GM18907 (cell line): ENCODE measurements around the gene EYA2.
"Not testable (repeated sequence)": the region's sequence is repeated elsewhere in the genome, so short reads cannot be mapped to it uniquely, and the experiment has no call there.

Source experiments
- ATAC-seq: cut with Tn5 transposase; IDR thresholded peaks from one replicate; pipeline ENCODE4 v1.9.1; 2021; ENCODE audit warnings: mild to moderate bottlenecking, moderate library complexity; ENCODE audit not compliant: unreplicated experiment

The EYA2 gene

DNA sequence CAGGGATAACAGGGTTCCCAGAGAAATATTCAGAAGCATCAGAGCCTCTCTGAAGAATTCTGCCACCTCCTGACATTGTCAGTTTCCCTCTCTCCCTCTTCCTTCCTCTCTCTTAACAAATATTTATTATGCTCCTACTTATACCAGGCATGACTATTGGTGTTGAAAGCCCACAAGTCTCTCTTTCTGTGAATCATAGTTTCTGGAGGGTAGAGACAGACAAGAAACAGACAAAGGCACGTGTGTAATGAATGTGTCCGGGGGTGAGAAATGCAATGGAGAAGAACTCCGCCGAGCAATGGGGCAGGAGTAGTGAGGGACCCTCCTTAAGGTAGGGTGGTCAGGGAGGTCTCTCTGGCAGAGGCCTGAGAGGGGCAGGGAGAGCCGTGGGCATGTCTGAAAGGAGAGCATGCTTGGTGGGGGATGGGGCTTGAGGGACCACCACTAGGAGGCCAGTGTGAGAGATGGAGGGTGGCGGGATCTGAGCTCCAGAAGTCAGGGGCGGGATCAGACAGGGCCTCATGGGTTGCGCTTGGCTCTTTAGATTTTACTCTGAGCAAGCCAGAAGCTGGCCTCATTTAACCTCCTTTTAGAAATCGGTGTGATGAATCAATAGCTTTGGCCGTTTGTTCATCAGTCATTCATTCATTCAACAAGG is 57.3 kb downstream of the EYA2 start:
- no peak for ATAC-seq

DNA sequence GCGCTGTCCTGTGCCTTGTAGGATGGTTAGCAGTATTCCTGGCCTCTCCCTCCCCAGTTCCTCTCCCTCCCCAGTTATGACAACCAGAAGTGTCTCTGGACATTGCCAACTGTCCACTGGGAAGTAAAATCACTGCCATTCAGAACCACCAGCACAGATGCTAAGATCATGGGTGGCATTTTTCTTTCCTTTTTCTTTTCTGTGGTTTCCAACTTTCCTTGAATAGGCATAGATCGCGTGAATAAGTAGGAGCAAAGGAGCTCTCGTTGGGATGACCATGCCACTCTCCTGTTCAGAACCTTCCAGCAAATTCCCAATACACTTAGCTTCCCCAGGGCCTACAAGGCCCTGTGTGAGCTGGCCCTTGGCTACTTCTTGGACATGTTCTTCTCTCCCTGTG is 59.0 kb downstream of the EYA2 start:
- no peak for ATAC-seq

DNA sequence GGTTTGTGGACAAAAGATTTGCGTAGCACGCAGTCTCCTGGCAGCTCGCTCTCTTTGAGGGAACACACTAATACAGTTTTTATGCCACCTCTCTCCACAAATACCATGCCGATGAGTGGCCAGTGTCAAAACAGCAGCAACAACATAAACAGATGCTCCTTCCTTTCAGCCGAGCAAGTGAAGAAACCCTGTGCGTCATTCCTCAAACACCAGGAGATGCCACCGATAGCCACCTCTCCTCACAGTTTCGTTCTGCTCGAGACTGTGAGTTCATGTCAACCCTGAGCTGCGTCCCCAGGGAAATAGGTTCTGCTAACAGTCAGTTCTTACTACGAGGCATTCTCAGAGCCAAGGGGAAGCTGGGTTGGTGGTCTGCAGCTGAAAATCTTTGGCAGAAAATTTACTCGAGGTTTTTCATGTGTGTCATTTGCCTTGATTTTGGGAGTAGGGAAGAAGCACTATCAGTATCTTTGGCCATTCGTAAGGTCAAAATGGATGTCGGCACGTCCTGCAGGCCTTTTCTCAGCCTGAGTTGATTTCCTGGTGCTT is 59.9 kb downstream of the EYA2 start:
- ATAC-seq, result no peak

DNA sequence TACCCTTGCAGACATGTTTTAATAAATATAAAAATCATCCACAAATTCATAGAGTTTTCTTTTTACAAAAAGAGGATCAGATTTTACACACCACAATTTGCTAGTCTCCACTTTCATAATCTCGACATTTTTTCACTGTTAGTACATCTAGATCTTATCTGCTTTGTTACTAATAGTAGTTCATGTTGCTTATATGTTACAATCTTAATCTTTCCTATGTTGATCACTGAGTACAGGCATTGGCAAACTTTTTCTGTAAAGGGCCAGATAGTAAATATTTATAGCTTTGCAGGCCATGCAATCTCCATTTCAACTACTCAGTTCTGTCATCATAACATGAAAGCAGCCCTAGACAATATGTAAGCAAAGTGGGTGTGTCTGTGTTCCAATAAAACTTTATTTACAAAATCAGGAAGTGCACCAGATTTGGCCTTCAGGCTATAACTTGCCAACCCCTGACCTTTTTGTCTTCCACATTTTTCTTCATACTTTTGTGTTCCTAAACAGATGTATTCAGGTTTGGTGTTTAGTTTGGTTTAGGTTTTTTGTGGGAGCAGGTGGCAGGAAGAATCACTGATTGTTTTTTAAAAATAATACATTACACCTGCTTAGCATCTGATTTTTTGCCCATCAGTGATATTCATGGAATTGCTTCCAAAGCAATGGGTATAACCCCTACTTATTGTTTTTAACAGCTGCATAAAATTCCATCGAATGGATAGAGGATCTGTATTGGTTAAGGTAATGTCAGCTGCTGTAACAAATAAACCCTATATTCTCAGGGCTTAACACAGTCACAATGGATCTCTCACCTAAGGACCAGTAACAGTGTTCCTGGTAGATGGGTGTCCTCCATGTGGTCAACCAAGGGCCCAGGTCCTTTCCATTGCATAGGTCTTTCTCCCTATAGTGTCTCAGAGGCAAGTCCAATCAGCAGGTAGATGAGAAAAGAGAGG is 61.2 kb downstream of the EYA2 start:
- ATAC-seq, result no peak

DNA sequence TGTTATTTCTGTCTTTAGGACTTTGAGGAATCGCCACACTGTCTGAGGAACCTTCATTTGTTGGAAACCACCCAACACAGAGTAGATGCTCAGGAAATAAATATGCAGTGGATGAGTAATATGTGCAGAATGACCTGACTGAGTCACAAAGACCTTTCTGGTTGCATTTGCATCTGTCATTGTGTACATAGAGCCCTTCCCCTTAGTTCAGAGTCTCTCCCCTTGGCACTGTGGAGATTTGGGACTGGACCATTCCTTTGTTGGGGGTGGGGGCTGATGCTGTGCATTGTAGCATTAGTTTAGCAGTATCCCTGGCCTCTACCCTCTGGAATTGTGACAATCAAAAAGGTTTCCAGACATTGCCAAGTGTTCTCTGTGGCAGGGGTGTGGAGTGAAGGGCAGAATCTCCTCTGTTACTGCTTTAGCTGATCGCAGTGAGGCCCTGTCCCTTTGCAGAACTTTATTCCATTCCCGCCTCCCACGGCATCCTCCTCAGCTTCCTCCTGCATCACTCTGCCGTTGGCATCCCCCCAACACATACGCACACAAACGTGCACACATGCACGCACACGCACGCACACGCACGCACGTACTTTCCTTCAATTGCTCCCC is 64.5 kb downstream of the EYA2 start:
- ATAC-seq, result no peak

DNA sequence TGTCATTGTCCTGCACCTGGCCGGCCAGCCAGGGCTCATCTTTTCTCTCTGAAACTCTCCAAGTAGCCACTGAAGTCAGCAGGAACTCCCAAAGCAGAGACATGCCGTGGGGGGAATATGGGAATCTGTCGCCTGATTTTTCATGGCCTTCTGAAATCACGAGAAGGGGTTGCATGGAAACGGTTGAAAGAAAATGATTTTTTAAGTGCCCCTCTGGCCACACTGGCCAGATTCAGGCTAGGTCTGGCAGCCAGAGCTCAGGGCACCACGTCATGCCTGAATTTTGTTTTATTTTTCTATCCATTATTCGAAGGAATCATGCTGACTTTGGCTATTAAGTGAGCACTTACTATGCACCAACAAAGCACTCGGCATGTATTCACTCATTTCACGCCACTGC is 65.2 kb downstream of the EYA2 start:
- no peak for ATAC-seq

DNA sequence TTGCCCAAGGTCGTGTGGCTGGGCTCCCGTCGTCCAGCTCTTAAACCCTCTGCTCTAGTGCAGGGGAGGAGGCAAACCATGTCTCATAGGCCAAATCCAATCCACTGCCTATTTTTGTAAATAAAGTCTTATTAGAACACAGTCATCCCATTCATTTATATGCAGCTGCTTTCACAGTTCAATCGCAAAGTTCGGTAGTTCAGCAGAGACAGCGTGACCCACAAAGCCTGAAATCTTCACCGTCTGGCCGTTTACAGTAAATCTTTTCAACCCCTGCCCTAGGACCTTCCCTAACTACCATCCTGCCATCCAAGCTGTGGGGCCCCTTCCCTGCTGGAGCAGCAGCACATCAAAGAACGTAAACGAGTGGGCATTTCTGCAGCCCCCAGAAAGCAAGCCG is 65.9 kb downstream of the EYA2 start:
- ATAC-seq, result no peak

DNA sequence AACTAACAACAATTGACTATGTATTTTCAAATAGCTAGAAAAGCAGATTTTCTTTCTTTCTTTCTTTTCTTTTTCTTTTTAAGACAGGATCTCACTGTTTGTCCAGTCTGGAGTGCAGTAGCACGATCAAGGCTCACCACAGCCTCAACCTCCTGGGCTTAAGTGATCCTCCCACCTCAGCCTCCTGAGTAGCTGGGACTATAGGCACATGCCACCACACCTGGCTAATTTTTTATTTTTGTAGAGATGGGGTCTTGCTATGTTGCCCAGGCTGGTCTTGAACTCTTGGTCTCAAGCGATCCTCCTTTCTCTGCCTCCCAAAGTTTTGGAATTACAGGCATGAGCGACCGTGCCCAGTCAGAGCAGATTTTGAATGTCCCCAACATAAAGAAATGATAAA is 67.3 kb downstream of the EYA2 start:
- not testable (repeated sequence) for ATAC-seq

DNA sequence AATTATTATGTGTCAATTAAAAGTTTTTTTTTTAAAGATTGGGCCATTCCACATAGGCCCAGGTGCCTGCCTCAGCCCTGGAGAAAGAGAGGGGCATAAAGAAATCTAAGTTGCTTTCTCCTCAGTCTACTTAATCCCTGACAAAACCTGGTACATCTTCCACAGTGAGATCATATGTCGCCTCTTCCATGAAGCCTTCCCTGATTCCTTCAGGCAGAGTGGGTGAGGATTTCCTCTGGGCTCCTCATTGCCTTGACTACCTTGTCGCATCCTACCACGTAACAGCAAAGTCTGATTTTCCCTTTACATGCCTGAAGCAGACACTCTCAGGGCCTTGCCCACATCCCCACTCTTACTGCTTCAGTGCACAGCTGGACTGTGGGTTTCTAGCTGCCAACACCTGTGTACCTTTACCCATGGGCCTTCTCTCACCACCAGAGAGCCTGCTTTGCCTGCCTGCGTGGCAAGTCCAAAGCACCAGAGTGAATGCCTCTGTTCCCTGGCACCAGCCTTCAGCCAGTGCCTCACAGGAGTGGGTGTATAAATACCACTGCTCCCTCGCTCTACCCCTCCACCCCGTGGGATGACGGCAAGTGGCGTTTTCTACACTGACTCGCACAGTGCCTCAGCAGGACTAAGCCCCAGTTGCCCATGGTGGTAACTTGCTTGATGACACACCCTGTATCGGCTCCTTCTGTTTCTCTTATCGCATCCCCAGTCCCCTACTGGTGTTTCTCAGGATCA is 68.0 kb downstream of the EYA2 start:
- ATAC-seq, result no peak

DNA sequence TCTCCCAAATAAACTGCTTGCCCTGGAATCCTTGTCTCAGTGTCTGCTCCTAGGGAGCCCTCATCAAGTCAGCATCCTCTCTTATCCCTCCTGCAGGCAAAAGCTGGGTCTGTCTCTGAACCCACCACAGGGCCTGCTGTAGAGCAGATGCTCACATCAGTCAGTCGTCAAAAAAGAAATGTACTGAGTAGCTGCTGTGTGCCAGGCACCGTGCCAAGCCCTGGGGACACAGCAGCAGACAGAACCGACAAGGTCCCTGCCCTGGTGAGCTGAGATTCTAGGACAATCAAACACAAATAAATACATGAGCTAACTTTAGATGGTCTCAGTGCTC is 68.5 kb downstream of the EYA2 start:
- no peak for ATAC-seq

DNA sequence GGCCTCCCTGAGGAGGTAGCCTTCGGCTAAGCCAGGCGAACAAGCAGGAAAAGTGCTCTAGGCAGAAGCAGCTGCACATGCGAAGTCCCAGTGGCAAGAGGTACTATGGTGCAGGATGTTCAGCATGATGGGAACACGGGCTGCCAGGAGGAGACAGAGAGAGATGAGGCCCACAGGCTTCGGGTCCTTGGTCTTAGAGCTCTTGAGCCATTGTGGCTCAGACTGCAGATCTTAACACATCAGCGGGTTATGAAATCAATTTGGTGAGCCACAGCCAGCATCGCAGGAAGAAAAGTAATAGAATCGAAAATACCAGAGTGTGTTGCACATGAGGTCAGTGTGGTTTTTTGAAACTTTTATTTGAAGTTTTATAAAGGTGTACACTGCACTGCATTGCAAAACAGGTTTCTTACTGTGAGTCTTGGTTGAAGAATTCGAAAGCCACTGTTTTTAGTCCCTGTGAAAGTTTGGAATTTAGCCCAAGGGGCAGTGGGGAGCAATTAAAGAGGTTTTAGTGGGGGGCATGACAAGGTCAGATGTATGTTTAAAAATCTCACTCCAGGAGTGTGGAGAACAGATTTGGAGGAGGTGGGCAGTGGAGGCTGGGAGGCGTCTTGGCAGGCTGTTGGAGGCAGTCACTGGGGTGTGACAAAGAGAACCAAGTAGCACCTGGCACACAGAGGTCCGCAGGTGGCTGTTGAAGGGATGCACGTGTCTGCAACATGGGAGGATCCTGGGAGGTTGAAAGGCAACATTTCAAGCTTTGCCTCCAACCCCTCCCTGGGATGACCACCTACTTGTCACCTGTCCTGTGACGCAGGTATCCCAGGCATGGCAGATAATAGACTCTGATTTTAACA is 69.3 kb downstream of the EYA2 start:
- ATAC-seq, result no peak

DNA sequence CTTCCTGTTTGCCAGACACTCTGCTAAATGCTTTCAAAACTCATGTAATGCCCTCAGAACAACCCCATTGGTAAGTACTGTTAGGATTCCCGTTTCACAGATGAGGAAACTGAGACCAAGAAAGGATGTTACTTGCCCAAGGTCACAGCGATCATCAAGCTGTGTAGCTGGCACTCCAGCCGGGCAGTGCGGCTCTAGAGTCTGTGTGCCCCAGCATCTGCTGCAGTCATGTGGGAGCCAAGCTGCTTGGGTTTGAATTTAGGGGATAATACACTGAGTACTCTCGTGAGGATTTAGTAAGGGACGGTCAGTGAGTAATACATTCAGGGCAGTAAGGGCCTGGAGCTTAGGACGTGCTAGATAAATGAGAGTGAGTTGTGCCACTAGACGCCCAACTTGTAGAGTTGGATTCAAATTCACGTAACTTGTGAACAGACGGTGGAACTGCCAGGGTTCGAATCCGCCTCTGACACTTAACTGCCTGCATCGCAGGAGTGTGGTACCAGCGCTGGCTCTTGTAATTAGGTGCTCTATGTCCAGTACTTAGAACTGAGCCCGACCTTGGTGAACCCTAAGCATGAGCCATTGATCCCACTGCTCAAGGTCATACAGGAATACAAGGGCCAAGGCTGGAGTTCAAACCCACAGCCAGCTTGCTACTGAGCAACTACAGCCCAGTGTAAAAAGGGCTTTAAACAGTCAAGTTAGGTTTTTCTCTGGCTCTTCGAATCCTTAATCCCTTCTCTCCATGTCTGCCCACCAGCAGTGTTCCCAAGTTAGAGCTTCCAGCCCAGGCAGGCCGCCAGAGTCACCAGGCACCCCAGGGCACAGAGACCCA is 70.2 kb downstream of the EYA2 start:
- ATAC-seq, result no peak

DNA sequence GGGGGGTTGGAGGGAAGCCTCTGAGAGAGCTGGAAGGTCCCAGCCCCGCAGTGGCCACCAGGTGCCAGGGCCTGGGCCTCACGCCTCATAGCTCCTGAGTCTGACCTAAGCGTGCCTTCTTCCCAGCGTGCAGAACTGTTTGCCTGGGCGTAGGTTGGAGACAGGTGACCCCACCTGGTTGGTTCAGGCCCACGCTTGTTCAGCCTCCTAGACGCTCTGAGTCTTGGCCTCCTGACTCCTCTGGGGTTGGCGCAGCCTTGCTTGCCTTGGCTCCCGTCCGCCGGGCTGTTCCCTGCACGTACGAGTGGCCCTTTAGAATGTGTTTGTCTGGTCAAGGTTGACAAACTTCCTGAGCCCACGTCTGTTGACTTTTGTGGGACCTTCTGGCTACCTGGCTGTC is 70.8 kb downstream of the EYA2 start:
- ATAC-seq, result no peak

DNA sequence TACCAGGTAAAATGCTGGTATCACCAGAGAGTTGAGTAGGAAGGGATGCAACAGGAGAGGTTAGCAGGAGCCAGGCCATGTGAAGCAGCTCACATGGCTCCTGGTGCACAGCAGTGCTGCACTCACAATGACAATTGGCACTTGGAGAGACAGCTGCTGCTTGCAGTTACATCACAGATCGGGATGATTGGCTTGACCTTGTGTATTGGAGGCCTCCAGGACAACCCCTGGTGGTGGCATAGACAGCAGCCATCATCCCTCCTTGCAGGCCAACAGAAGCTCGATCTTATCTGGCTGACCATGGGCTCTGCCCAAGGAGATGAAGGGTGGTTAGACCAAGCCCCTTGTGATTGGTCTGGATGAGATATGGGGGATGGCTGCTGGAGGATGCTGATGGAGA is 73.0 kb downstream of the EYA2 start:
- no peak for ATAC-seq

DNA sequence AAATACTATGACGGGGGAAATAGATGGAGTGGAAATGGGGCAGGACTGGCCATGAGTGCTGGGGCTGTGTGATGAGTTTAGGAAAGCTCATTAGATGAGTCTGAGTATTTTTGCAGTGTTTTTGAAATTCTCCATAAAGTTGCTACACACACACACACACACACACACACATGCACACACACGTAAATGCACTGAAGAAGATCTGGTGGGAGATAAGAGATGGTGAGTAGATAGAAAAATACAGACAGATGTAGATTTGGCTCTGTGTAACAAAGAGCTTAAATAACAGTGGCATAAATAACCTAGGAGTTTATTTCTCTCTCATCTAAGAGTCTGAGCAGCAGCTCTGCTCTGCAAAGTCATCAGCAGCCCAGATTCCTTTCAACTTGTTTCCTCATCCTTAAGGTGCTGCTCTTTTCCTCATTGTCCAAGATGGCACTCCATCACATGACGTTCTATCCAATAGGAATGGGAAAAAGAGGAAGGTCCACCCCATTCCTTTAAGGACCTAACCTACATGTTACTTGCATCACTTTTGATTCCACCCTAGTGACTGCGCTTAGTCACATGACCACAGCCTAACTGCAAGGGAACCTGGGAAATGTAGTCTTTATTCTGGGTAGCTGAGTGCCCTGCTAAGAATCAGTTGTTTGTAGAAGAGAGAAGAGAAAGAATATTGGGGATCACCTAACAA is 76.4 kb downstream of the EYA2 start:
- ATAC-seq, result no peak

DNA sequence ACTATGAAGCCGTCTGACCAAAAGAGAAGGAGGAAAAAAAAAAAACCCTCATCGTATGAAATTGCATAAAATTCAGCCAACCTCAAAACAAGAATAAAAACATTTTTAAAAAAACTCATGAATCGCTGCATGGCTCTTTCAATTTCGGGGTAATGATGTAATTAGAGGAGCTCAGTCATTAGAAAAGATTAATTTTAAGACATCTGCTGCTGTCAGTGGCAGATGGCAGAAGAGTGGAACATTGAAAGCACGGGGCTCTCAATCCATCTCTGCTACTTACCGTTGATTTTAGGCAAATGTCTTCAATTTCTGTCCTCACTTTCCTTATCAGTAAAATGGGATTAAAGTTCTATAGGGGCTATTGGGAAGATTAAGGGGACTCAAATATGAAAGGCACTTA is 79.1 kb downstream of the EYA2 start:
- no peak for ATAC-seq

DNA sequence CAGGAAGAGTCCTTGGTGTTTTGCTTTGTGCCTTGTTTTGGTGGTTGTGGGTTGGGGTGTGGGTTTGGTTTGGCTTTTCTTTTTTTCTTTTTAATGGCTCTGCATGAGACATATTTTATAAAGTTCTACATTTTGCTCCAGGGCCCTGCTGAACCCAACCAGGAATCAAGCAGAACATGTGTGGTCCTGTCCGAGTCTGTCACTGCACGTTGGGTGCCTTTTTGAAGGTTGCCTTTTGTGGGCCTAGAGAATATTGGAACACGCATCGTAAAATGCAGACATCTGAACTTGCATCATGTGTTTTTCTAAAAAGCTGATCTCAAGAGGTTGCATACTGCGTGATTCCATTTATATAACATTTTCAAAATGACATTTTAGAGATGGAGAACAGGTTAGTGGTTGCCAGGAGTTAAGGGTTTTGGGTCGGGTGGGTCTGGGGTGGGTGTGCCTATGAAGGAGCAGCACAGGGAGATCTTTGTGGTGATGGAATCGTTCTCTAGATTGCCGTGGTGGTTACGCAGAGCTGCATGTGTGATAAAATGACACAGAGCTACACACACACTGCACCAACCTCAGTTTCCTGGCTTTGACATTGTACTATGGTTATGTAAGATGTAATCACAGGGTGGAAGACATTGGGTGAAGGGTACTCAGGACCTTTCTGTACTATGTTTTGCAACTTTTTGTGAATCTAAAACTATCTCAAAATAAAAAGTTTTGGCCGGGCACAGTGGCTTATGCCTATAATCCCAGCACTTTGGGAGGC is 80.2 kb downstream of the EYA2 start:
- no peak for ATAC-seq

DNA sequence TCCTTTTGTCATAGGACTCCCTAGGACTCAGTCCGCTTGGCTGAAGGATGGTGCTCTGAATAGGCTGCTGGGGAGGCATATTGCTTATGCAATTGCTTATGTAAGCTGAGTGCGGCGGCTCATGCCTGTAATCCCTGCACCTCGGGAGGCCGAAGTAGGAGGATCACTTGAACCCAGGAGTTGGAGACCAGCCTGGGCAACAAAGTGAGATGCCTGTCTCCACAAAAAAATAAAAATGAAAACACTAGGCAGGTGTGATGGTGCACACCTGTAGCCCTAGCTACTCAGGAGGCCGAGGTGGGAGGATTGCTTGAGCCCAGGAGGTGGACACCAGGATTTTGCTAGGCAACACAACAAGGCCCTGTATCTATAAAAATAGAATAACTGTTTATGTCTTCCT is 81.3 kb downstream of the EYA2 start:
- no peak for ATAC-seq
